Activated naive CD8-positive, alpha-beta T cell (primary cell): Measurements from ENCODE around the gene MECP2.
A peak's percentile ranks its signal among the peaks of the same experiment; 100 is the strongest.

Experiments
- H3K27ac Mint-ChIP-seq: one replicate; pipeline ENCODE4 v1.8.0; 2021; ENCODE audit warnings: mixed read lengths
- H3K27me3 Mint-ChIP-seq: one replicate; pipeline ENCODE4 v1.8.0; 2021; ENCODE audit warnings: mixed read lengths
- H3K36me3 Mint-ChIP-seq: one replicate; pipeline ENCODE4 v1.8.0; 2021; ENCODE audit warnings: mixed read lengths
- H3K4me1 Mint-ChIP-seq: one replicate; pipeline ENCODE4 v1.8.0; 2021; ENCODE audit warnings: low read depth, mixed read lengths
- H3K4me3 Mint-ChIP-seq: one replicate; pipeline ENCODE4 v1.8.0; 2021; ENCODE audit warnings: mild to moderate bottlenecking, mixed read lengths
- H3K9me3 Mint-ChIP-seq: one replicate; pipeline ENCODE4 v1.8.0; 2021; ENCODE audit warnings: low read depth, mixed read lengths

Gene MECP2

GRCh38 chrX:154014429-154015380 is 82.8 kb downstream of the MECP2 start:
- H3K36me3 Mint-ChIP-seq: no peaks in the 10 kb centered on the region
- peak overlapping the region; percentile 46 for H3K27ac Mint-ChIP-seq
- H3K9me3 Mint-ChIP-seq: no peaks in the 10 kb centered on the region
- no peaks in the 10 kb centered on the region for H3K27me3 Mint-ChIP-seq
- H3K4me3 Mint-ChIP-seq: peak overlapping the region; percentile 30
- H3K4me1 Mint-ChIP-seq: peaks cover 15% of the 10 kb centered on the region

- Mint-ChIP-seq H3K27me3 (no peaks in the 10 kb centered on the region), H3K9me3 (no peaks in the 10 kb centered on the region), H3K4me1 (peaks cover 14% of the 10 kb centered on the region), H3K27ac (peak overlapping the region; percentile 28), H3K36me3 (no peaks in the 10 kb centered on the region), H3K4me3 (no peak overlapping the region)
Observed at GRCh38 chrX:154013614-154014360, 83.7 kb downstream of the MECP2 start.

GRCh38 chrX:154013001-154013421 is 84.5 kb downstream of the MECP2 start:
- no peak overlapping the region for H3K4me3 Mint-ChIP-seq
- H3K9me3 Mint-ChIP-seq: no peaks in the 10 kb centered on the region
- no peak overlapping the region for H3K27ac Mint-ChIP-seq
- H3K4me1 Mint-ChIP-seq: peaks cover 13% of the 10 kb centered on the region
- no peaks in the 10 kb centered on the region for H3K27me3 Mint-ChIP-seq
- no peaks in the 10 kb centered on the region for H3K36me3 Mint-ChIP-seq

GRCh38 chrX:154012336-154012991 is 85.1 kb downstream of the MECP2 start:
- Mint-ChIP-seq H3K27me3 (no peaks in the 10 kb centered on the region), H3K36me3 (no peaks in the 10 kb centered on the region), H3K27ac (no peak overlapping the region), H3K4me1 (peaks cover 13% of the 10 kb centered on the region), H3K4me3 (no peak overlapping the region), H3K9me3 (no peaks in the 10 kb centered on the region)

- Mint-ChIP-seq H3K4me1 (peaks cover 13% of the 10 kb centered on the region), H3K4me3 (no peak overlapping the region), H3K36me3 (no peaks in the 10 kb centered on the region), H3K27me3 (no peaks in the 10 kb centered on the region), H3K27ac (no peak overlapping the region), H3K9me3 (no peaks in the 10 kb centered on the region)
Observed at GRCh38 chrX:154011376-154012335, 85.9 kb downstream of the MECP2 start.

- Mint-ChIP-seq H3K27me3 (no peaks in the 10 kb centered on the region), H3K9me3 (no peaks in the 10 kb centered on the region), H3K27ac (no peak overlapping the region), H3K4me1 (peaks cover 8% of the 10 kb centered on the region), H3K36me3 (no peaks in the 10 kb centered on the region), H3K4me3 (no peak overlapping the region)
Observed at GRCh38 chrX:154010330-154011087, 87.0 kb downstream of the MECP2 start.

GRCh38 chrX:154008521-154008920 is 89.0 kb downstream of the MECP2 start:
- peaks cover 4% of the 10 kb centered on the region for H3K4me1 Mint-ChIP-seq
- H3K9me3 Mint-ChIP-seq: no peaks in the 10 kb centered on the region
- H3K36me3 Mint-ChIP-seq: no peaks in the 10 kb centered on the region
- H3K27me3 Mint-ChIP-seq: no peaks in the 10 kb centered on the region
- H3K4me3 Mint-ChIP-seq: no peak overlapping the region
- no peak overlapping the region for H3K27ac Mint-ChIP-seq

GRCh38 chrX:154006947-154007346 is 90.6 kb downstream of the MECP2 start:
- Mint-ChIP-seq H3K27me3 (no peaks in the 10 kb centered on the region), H3K9me3 (no peaks in the 10 kb centered on the region)

GRCh38 chrX:154004315-154004714 is 93.2 kb downstream of the MECP2 start:
- Mint-ChIP-seq H3K27me3 (no peaks in the 10 kb centered on the region), H3K27ac (no peak overlapping the region), H3K9me3 (no peaks in the 10 kb centered on the region), H3K4me3 (no peak overlapping the region), H3K4me1 (peaks cover 14% of the 10 kb centered on the region), H3K36me3 (no peaks in the 10 kb centered on the region)

More at GRCh38 chrX:154006947-154007346, 90.6 kb downstream of the MECP2 start:
- H3K4me1 Mint-ChIP-seq: peaks cover 11% of the 10 kb centered on the region
- no peaks in the 10 kb centered on the region for H3K36me3 Mint-ChIP-seq
- no peak overlapping the region for H3K27ac Mint-ChIP-seq
- no peak overlapping the region for H3K4me3 Mint-ChIP-seq

GRCh38 chrX:154002215-154002719 is 95.2 kb downstream of the MECP2 start:
- Mint-ChIP-seq H3K9me3 (no peaks in the 10 kb centered on the region), H3K4me3 (peak overlapping the region; percentile 72), H3K27ac (peak overlapping the region; percentile 86), H3K27me3 (no peaks in the 10 kb centered on the region), H3K36me3 (no peaks in the 10 kb centered on the region), H3K4me1 (peaks cover 14% of the 10 kb centered on the region)

GRCh38 chrX:154000051-154000450 is 97.5 kb downstream of the MECP2 start:
- H3K9me3 Mint-ChIP-seq: no peaks in the 10 kb centered on the region
- no peaks in the 10 kb centered on the region for H3K27me3 Mint-ChIP-seq
- H3K4me1 Mint-ChIP-seq: peaks cover 14% of the 10 kb centered on the region
- no peaks in the 10 kb centered on the region for H3K36me3 Mint-ChIP-seq
- no peak overlapping the region for H3K27ac Mint-ChIP-seq
- H3K4me3 Mint-ChIP-seq: no peak overlapping the region

GRCh38 chrX:153999359-154000037 is 98.0 kb downstream of the MECP2 start:
- no peaks in the 10 kb centered on the region for H3K27me3 Mint-ChIP-seq
- no peak overlapping the region for H3K27ac Mint-ChIP-seq
- H3K4me3 Mint-ChIP-seq: no peak overlapping the region
- no peaks in the 10 kb centered on the region for H3K9me3 Mint-ChIP-seq
- H3K36me3 Mint-ChIP-seq: no peaks in the 10 kb centered on the region
- H3K4me1 Mint-ChIP-seq: peaks cover 14% of the 10 kb centered on the region

- no peaks in the 10 kb centered on the region for H3K36me3 Mint-ChIP-seq
- H3K27ac Mint-ChIP-seq: no peak overlapping the region
- H3K9me3 Mint-ChIP-seq: no peaks in the 10 kb centered on the region
- no peaks in the 10 kb centered on the region for H3K27me3 Mint-ChIP-seq
- peaks cover 7% of the 10 kb centered on the region for H3K4me1 Mint-ChIP-seq
- H3K4me3 Mint-ChIP-seq: no peak overlapping the region
Observed at GRCh38 chrX:153995504-153995903, 102.0 kb downstream of the MECP2 start.
